Liver (tissue), 9 donors: ENCODE measurements around the gene PPCS. TPM values are rescaled to one million over a fixed set of nuclear protein-coding genes. Genes with fewer than 3 reads are reported as not detected.

Experiments
- DNase-seq: peaks from one replicate; pipeline ENCODE4 v3.0.0-alpha.2; 2017; ENCODE audit warnings: low spot score
- H3K27ac ChIP-seq, 2 donors: one replicate each; pipeline ENCODE4 v1.7.0; 2013; ENCODE audit warnings: inconsistent platforms in 2 of 2, low read length in 2 of 2, control low read depth in 1 of 2, low read depth in 1 of 2, mild to moderate bottlenecking in 1 of 2
- H3K27me3 ChIP-seq, 4 donors: one replicate each; pipeline versions ENCODE4 v1.6.1 to v1.7.0; 2013; ENCODE audit warnings: low read length in 3 of 4, inconsistent platforms in 1 of 4, mild to moderate bottlenecking in 1 of 4, moderate library complexity in 1 of 4; ENCODE audit not compliant: control insufficient read depth in 4 of 4, insufficient read depth in 4 of 4
- H3K36me3 ChIP-seq, 4 donors: one replicate each; pipeline versions ENCODE4 v1.6.1 to v1.7.0; 2013; ENCODE audit warnings: low read length in 3 of 4, mild to moderate bottlenecking in 3 of 4, low read depth in 1 of 4, moderate library complexity in 1 of 4; ENCODE audit not compliant: control insufficient read depth in 4 of 4, insufficient read depth in 3 of 4
- H3K4me1 ChIP-seq, 4 donors: one replicate each; pipeline versions ENCODE4 v1.6.1 to v1.7.0; 2013; ENCODE audit warnings: low read length in 3 of 4, mild to moderate bottlenecking in 3 of 4, moderate library complexity in 1 of 4; ENCODE audit not compliant: control insufficient read depth in 4 of 4, insufficient read depth in 4 of 4
- H3K4me3 ChIP-seq, 3 donors: one replicate each; pipeline versions ENCODE4 v1.6.1 to v1.7.0; 2013; ENCODE audit warnings: low read length in 3 of 3, control low read depth in 1 of 3, low read depth in 1 of 3, mild to moderate bottlenecking in 1 of 3
- H3K9ac ChIP-seq, 2 donors: one replicate each; pipeline ENCODE4 v1.7.0; 2013; ENCODE audit warnings: low read length in 2 of 2, mild to moderate bottlenecking in 2 of 2, moderate library complexity in 2 of 2, control low read depth in 1 of 2, low read depth in 1 of 2
- H3K9me3 ChIP-seq, 4 donors: one replicate each; pipeline versions ENCODE4 v1.6.1 to v1.7.0; 2013; ENCODE audit warnings: low read length in 3 of 4; ENCODE audit not compliant: control insufficient read depth in 4 of 4
- ATF3 ChIP-seq: IDR thresholded peaks from 2 replicates; pipeline ENCODE4 v1.6.1; 2016; ENCODE audit warnings: antibody characterized with exemption
- EGR1 ChIP-seq, 2 donors: IDR thresholded peaks; 2 replicates each; pipeline ENCODE4 v1.6.1; 2016 to 2018; ENCODE audit warnings: antibody characterized with exemption in 2 of 2, low read depth in 2 of 2
- FOXA2 ChIP-seq: IDR thresholded peaks from 2 replicates; pipeline ENCODE4 v1.6.1; 2016; ENCODE audit warnings: antibody characterized with exemption
- GABPA ChIP-seq, 2 donors: IDR thresholded peaks in 1 of 2; conservative IDR thresholded peaks in 1 of 2; 2 replicates each; pipeline ENCODE4 v1.6.1; 2016; ENCODE audit warnings: antibody characterized with exemption in 2 of 2, mild to moderate bottlenecking in 1 of 2, moderate library complexity in 1 of 2
- HNF4A ChIP-seq, 2 donors: conservative IDR thresholded peaks; 2 replicates each; pipeline ENCODE4 v1.6.1; 2016; ENCODE audit warnings: antibody characterized with exemption in 2 of 2, mild to moderate bottlenecking in 2 of 2
- HNF4G ChIP-seq: IDR thresholded peaks from 2 replicates; pipeline ENCODE4 v1.6.1; 2016; ENCODE audit warnings: antibody characterized with exemption
- JUND ChIP-seq, 2 donors: IDR thresholded peaks; 2 replicates each; pipeline ENCODE4 v1.6.1; 2016; ENCODE audit warnings: antibody characterized with exemption in 2 of 2
- NR2F2 ChIP-seq: IDR thresholded peaks from 2 replicates; pipeline ENCODE4 v1.6.1; 2016; ENCODE audit warnings: antibody characterized with exemption
- RAD21 ChIP-seq, 2 donors: IDR thresholded peaks; 2 replicates each; pipeline ENCODE4 v1.6.1; 2016; ENCODE audit warnings: antibody characterized with exemption in 2 of 2, mild to moderate bottlenecking in 2 of 2
- REST ChIP-seq: IDR thresholded peaks from 2 replicates; pipeline ENCODE4 v1.6.1; 2016; ENCODE audit warnings: antibody characterized with exemption, mild to moderate bottlenecking
- RXRA ChIP-seq, 2 donors: IDR thresholded peaks; 2 replicates each; pipeline ENCODE4 v1.6.1; 2017 to 2018; ENCODE audit warnings: antibody characterized with exemption in 2 of 2, mild to moderate bottlenecking in 1 of 2
- SP1 ChIP-seq: IDR thresholded peaks from 2 replicates; pipeline ENCODE4 v1.6.1; 2018; ENCODE audit warnings: antibody characterized with exemption, mild to moderate bottlenecking
- TAF1 ChIP-seq: conservative IDR thresholded peaks from 2 replicates; pipeline ENCODE4 v1.6.1; 2016; ENCODE audit warnings: antibody characterized with exemption, mild to moderate bottlenecking
- YY1 ChIP-seq: IDR thresholded peaks from 2 replicates; pipeline ENCODE4 v1.6.1; 2016; ENCODE audit warnings: antibody characterized with exemption, mild to moderate bottlenecking
- ZBTB33 ChIP-seq: IDR thresholded peaks from 2 replicates; pipeline ENCODE4 v1.6.1; 2016; ENCODE audit warnings: antibody characterized with exemption
- WGBS: extraction: QIAGEN DNeasy Blood & Tissue Kit; methylation state at CpG from one replicate; pipeline ENCODE4 v1.1.7; 2013; 5-methylcytosine and 5-hydroxymethylcytosine counted together
- polyA plus RNA-seq, 2 donors: library from polyadenylated mRNA; stranded (reverse) in 1 of 2; unstranded in 1 of 2; fragments of 200-250 nt in 1 of 2; fragments of >200 nt in 1 of 2; fragmentation: Nextera tagmentation in 1 of 2; extraction: Ambion mirVana in 1 of 2; gene quantifications; one replicate each; pipeline versions ENCODE4 v1.2.1 to v1.2.3, GENCODE V29; 2013 to 2015
- total RNA-seq, 2 donors: library from RNA; depleted of rRNA; stranded (reverse); fragments of >200 nt; gene quantifications; one replicate each; pipeline ENCODE4 v1.2.3, GENCODE V29; 2014
- TF ChIP-seq, protein P1 (sequence below): fragments of 150-350 bp; IDR thresholded peaks from 2 replicates; pipeline ENCODE4 v1.5.1; 2017; ENCODE audit warnings: improper control_type of control experiment, low read depth, low read length; ENCODE audit not compliant: missing input control
- donor health status: healthy.
- donor health status: healthy.
- donor health status: healthy.
- donor health status: healthy.
- donor health status: healthy.

PPCS gene
- total and polyA plus RNA-seq, 4 donors: 22.2 to 65.4 (median 36.0) TPM

GRCh38 chr1:42463921-42464320 lies 7.6 kb downstream of the PPCS start (continued):
- TF ChIP-seq YY1: no peak

DNA sequence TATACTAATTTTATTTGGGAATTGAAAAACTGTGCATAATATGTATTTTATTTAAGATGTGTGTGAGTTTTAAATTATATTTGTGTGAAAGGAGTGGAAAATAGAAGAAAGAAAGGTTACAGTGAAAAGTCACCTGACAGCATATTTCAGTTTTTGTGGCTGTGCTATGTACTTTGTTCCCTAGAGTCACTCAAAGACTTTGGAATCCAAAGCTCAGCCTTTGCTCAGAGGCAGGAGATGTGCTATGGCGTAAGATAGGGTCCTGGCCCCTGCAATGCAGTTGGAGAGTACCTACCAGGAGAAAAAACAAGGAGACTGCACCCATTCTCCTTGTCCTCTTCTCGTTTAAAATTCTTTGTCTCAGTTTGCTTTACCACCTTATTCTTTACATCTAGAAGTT lies 9.7 kb downstream of the PPCS start:
- Histone ChIP-seq H3K27ac (no peak overlapping the region), H3K9ac (no peak overlapping the region), H3K9me3 (no peaks in the 10 kb centered on the region), H3K4me3 (no peak overlapping the region), H3K4me1 (peaks cover 2 to 15% (median 11%) of the 10 kb centered on the region in 4 donors), H3K36me3 (no peaks in the 10 kb centered on the region), H3K27me3 (no peaks in the 10 kb centered on the region)
- WGBS: 76% methylated on average over 2 of the region's 2 CpGs
- no peak for DNase-seq
- TF ChIP-seq REST: no peak
- TF ChIP-seq HNF4G: no peak
- no peak for TF ChIP-seq ZBTB33
- TF ChIP-seq RXRA (IDR thresholded peaks at IDR 0.05): no peak
- no peak for TF ChIP-seq EGR1 (IDR thresholded peaks at IDR 0.05; ENCODE audit: low read depth in 2 of 2)
- TF ChIP-seq, protein P1, sequence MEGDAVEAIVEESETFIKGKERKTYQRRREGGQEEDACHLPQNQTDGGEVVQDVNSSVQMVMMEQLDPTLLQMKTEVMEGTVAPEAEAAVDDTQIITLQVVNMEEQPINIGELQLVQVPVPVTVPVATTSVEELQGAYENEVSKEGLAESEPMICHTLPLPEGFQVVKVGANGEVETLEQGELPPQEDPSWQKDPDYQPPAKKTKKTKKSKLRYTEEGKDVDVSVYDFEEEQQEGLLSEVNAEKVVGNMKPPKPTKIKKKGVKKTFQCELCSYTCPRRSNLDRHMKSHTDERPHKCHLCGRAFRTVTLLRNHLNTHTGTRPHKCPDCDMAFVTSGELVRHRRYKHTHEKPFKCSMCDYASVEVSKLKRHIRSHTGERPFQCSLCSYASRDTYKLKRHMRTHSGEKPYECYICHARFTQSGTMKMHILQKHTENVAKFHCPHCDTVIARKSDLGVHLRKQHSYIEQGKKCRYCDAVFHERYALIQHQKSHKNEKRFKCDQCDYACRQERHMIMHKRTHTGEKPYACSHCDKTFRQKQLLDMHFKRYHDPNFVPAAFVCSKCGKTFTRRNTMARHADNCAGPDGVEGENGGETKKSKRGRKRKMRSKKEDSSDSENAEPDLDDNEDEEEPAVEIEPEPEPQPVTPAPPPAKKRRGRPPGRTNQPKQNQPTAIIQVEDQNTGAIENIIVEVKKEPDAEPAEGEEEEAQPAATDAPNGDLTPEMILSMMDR: no peak
- no peak for TF ChIP-seq SP1
- TF ChIP-seq ATF3: no peak
- no peak for TF ChIP-seq FOXA2
- no peak for TF ChIP-seq NR2F2
- no peak for TF ChIP-seq GABPA (IDR thresholded peaks at IDR 0.05 in 1 of 2, conservative IDR thresholded peaks at IDR 0.05 in 1 of 2)
- TF ChIP-seq RAD21 (IDR thresholded peaks at IDR 0.05): no peak
- no peak for TF ChIP-seq HNF4A (conservative IDR thresholded peaks at IDR 0.05)
- TF ChIP-seq TAF1: no peak
- TF ChIP-seq JUND (IDR thresholded peaks at IDR 0.05): no peak
- no peak for TF ChIP-seq YY1
